Ovary (tissue), 9 donors: Measurements from ENCODE around the gene NAA35. TPM values are rescaled to one million over a fixed set of nuclear protein-coding genes. Genes with fewer than 3 reads are reported as not detected.

Source experiments
- DNase-seq, 5 donors: peaks; one replicate each; pipeline ENCODE4 v3.0.0-alpha.2; 2019 to 2020
- H3K27ac ChIP-seq, 2 donors: fragments of 200-600 bp; one replicate each; pipeline versions ENCODE4 v1.5.1 to v1.8.0; 2019 to 2022
- H3K27me3 ChIP-seq: fragments of 200-600 bp; one replicate; pipeline ENCODE4 v1.8.0; 2022
- H3K36me3 ChIP-seq: fragments of 200-600 bp; sonication (generic); one replicate; pipeline ENCODE4 v1.5.1; 2019
- H3K4me1 ChIP-seq: one replicate; pipeline ENCODE4 v1.8.1; 2013; ENCODE audit warnings: mild to moderate bottlenecking, moderate library complexity; ENCODE audit not compliant: insufficient read depth
- H3K4me3 ChIP-seq: fragments of 200-600 bp; sonication (generic); one replicate; pipeline ENCODE4 v1.5.1; 2017
- H3K9me3 ChIP-seq, 2 donors: fragments of 200-600 bp in 1 of 2; sonication (generic) in 1 of 2; one replicate each; pipeline versions ENCODE4 v1.5.1 to v1.8.1; 2013 to 2019; ENCODE audit warnings: mild to moderate bottlenecking in 1 of 2, moderate library complexity in 1 of 2
- EP300 ChIP-seq: sonication (generic); formaldehyde crosslinking; IDR thresholded peaks from one replicate; pipeline ENCODE4 v1.6.1; 2017; ENCODE audit warnings: antibody characterized with exemption
- POLR2A ChIP-seq: fragments of 450-650 bp; IDR thresholded peaks from one replicate; pipeline ENCODE4 v1.6.1; 2017; ENCODE audit warnings: antibody characterized with exemption, mild to moderate bottlenecking, moderate library complexity
- WGBS, 3 donors: extraction: QIAGEN DNeasy Blood & Tissue Kit in 1 of 3; methylation state at CpG; one replicate each; pipeline versions ENCODE4 v1.1.5 to v1.1.7; 2013 to 2017; 5-methylcytosine and 5-hydroxymethylcytosine counted together
- intact Hi-C, 4 donors: fragments of 100-400 bp; cut with DNase I; formaldehyde crosslinking; loops; one replicate each; pipeline versions ENCODE4 v1.11.0 to v1.15.1; 2022 to 2023
- polyA plus RNA-seq, 2 donors: library from polyadenylated mRNA; stranded (reverse); fragments of 200-250 nt in 1 of 2; fragments of 350-450 nt in 1 of 2; fragmentation: Illumina TruSeq in 1 of 2; extraction: RNeasy Lipid Tissue Mini Kit (QIAGEN cat#74804) in 1 of 2; gene quantifications; one replicate each; pipeline ENCODE4 v1.2.3, GENCODE V29; 2013 to 2014
- total RNA-seq, 7 donors: library from RNA; depleted of rRNA in 2 of 7; stranded (reverse); fragments of >200 nt in 2 of 7; fragmentation: NEBNext Ultra II Directional in 3 of 7; extraction: Animal tissue kit (Norgen Biotek cat#: 25700) in 3 of 7; gene quantifications; one replicate each; pipeline versions ENCODE4 v1.1.0 to v1.2.4, GENCODE V29; 2016 to 2023
- TF ChIP-seq, protein P1 (sequence below), 3 donors: fragments of 450-650 bp in 2 of 3; fragments of 200-600 bp in 1 of 3; IDR thresholded peaks; one replicate each; pipeline versions ENCODE4 v1.5.1 to v1.8.0; 2016 to 2022; ENCODE audit warnings: antibody characterized with exemption in 3 of 3, mild to moderate bottlenecking in 1 of 3
- donor health status: DM: no; HTN: no; CAD: no; lungs with moderate emphysema.
- donor health status: DM: no; HTN: no; CAD: no.
- donor health status: Bipolar disorder and iron deficiency.
- donor health status: DM: yes; HTN: yes; CAD: no.
- donor health status: DM: no; HTN: no; CAD: no.
- donor health status: DM: yes; HTN: yes; CAD: no.

NAA35 gene
- total and polyA plus RNA-seq, 9 donors = 10.6 to 25.5 (median 18.4) TPM

DNA sequence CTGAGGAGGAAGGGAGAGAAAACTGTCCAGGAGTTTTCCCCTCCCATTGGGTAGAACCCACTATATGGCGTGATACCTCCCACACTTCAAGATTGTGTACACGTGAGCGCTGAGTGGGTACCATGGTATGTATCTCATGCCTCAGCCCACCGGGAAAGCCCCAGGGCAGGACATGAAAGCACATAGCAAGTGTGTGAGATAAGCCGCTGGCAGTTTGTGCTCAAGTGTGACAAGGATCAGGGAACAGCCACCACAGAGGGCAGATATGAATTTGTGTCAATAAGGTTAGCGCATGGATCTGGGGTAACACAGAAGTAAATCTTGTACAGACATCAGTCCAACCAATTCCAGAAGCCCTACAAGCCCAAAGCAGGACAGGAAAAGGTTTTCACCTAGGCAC is 42.6 kb upstream of the NAA35 start:
- no peaks in the 10 kb centered on the region for H3K27me3 ChIP-seq
- intact Hi-C loops = no loop called here
- 91 to 92% (median 92%) methylated on average over 6 of the region's 6 CpGs for WGBS, 3 donors

DNA sequence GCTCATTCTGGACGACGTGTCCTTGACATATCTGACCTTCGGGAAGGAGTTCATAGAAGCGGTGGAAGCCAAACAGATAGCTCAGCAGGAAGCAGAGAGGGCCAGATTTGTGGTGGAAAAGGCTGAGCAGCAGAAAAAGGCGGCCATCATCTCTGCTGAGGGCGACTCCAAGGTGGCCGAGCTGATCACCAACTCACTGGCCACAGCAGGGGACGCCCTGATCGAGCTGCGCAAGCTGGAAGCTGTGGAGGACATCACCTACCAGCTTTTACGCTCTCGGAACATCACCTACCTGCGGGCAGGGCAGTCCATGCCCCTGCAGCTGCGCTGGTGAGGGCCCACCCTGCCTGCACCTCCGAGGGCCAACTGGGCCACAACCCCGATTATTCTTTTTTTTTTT is 41.6 kb upstream of the NAA35 start:
- no peaks in the 10 kb centered on the region for H3K4me1 ChIP-seq
- 93 to 97% (median 96%) methylated on average over 16 of the region's 16 CpGs for WGBS, 3 donors
- intact Hi-C loops = no loop called here
- H3K27me3 ChIP-seq = no peaks in the 10 kb centered on the region
- no peaks in the 10 kb centered on the region for H3K9me3 ChIP-seq
- no peak for DNase-seq
- H3K4me3 ChIP-seq = no peak overlapping the region
- H3K36me3 ChIP-seq = no peaks in the 10 kb centered on the region
- H3K27ac ChIP-seq = no peak overlapping the region
- TF ChIP-seq POLR2A = no peak
- TF ChIP-seq, protein P1, sequence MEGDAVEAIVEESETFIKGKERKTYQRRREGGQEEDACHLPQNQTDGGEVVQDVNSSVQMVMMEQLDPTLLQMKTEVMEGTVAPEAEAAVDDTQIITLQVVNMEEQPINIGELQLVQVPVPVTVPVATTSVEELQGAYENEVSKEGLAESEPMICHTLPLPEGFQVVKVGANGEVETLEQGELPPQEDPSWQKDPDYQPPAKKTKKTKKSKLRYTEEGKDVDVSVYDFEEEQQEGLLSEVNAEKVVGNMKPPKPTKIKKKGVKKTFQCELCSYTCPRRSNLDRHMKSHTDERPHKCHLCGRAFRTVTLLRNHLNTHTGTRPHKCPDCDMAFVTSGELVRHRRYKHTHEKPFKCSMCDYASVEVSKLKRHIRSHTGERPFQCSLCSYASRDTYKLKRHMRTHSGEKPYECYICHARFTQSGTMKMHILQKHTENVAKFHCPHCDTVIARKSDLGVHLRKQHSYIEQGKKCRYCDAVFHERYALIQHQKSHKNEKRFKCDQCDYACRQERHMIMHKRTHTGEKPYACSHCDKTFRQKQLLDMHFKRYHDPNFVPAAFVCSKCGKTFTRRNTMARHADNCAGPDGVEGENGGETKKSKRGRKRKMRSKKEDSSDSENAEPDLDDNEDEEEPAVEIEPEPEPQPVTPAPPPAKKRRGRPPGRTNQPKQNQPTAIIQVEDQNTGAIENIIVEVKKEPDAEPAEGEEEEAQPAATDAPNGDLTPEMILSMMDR (IDR thresholded peaks at IDR 0.05) = no peak
- no peak for TF ChIP-seq EP300

More for the DNA sequence above, 42.6 kb upstream of the NAA35 start:
- no peaks in the 10 kb centered on the region for H3K9me3 ChIP-seq
- H3K36me3 ChIP-seq = no peaks in the 10 kb centered on the region
- H3K4me1 ChIP-seq = no peaks in the 10 kb centered on the region
- TF ChIP-seq, protein P1 (IDR thresholded peaks at IDR 0.05) = no peak
- TF ChIP-seq EP300 = no peak
- no peak for TF ChIP-seq POLR2A
- no peak overlapping the region for H3K4me3 ChIP-seq
- DNase-seq = no peak
- H3K27ac ChIP-seq = no peak overlapping the region

DNA sequence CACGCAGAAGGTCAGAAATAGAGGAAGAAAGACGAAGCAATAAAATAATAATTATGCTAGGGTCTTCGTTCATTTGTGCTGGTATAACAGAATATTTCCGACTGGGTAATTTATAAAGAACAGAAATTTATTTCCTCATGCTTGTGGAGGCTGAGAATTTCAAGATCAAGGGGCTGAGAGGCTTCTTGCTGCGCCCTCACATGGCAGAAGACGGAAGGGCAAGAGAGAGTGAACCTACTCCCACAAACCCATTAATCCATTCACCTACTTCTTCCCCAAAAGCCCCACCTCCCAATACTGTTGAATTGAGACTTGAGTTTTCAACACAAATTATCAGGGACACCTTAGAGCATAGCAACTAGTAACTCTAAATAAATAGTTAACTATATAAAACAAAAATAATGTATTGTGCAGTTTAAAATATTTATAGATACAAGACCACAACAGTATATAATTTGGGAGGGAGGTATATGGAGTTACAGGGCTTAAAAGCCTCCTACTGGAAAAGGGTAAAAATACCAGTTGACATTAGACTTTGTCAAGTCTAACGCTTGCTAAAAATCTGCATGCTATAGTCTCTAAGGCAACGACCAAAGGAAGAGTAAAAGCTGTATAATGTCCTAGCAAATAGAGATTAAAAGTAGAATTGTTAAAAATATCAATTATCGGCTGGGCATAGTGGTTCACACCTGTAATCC is 40.3 kb upstream of the NAA35 start:
- Histone ChIP-seq H3K9me3 (no peaks in the 10 kb centered on the region), H3K36me3 (no peaks in the 10 kb centered on the region), H3K4me3 (no peak overlapping the region), H3K27me3 (no peaks in the 10 kb centered on the region), H3K4me1 (no peaks in the 10 kb centered on the region), H3K27ac (no peak overlapping the region)
- intact Hi-C loops = no loop called here
- DNase-seq = no peak
- TF ChIP-seq, protein P1 (IDR thresholded peaks at IDR 0.05) = no peak
- TF ChIP-seq EP300 (no peak), POLR2A (no peak)
- 57 to 65% (median 60%) methylated on average over 9 of the region's 9 CpGs for WGBS, 3 donors

DNA sequence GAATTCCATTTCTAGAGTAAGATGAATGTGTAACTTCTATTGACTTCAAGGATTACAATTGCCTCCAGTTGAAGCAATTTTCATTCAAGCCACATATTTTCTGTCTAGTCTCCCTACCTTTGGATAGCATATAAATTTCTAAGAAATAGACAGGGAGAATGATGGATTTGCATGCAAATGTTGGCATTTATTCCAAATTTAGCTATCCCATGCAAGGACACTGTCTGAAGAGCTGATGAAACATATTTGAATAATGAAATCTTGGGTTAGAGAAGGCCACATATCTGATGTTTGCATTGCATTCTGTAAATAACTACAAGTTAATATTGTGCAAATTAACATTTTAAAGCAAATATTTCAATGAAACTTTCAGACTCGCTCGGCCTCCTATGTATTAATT is 36.0 kb upstream of the NAA35 start:
- intact Hi-C loops = no loop called here
- no peaks in the 10 kb centered on the region for H3K36me3 ChIP-seq
- TF ChIP-seq, protein P1 (IDR thresholded peaks at IDR 0.05) = no peak
- TF ChIP-seq EP300 = no peak
- no peak for TF ChIP-seq POLR2A
- no peak overlapping the region for H3K4me3 ChIP-seq
- DNase-seq = no peak
- no peak overlapping the region for H3K27ac ChIP-seq
- no peaks in the 10 kb centered on the region for H3K4me1 ChIP-seq
- no peaks in the 10 kb centered on the region for H3K27me3 ChIP-seq
- 90 to 98% (median 92%) methylated on average over 2 of the region's 2 CpGs for WGBS, 3 donors
- no peaks in the 10 kb centered on the region for H3K9me3 ChIP-seq
